HepG2 (cell line): ENCODE data around the gene PAXX. TPM values are rescaled to one million over a fixed set of nuclear protein-coding genes. Genes with fewer than 3 reads are reported as not detected.

ENCODE experiments used
- CBX5 ChIP-seq: sonication (generic); formaldehyde crosslinking; IDR thresholded peaks from 2 replicates; pipeline ENCODE4 v1.4.0; 2020; ENCODE audit warnings: missing genetic modification reagents, borderline replicate concordance
- EZH2 ChIP-seq: conservative IDR thresholded peaks from 2 replicates; pipeline ENCODE4 v1.6.1; 2012; ENCODE audit warnings: mild to moderate bottlenecking, low read depth, low read length, moderate library complexity
- FOXO4 ChIP-seq: sonication (generic); formaldehyde crosslinking; conservative IDR thresholded peaks from 2 replicates; pipeline ENCODE4 v1.8.1; 2023; ENCODE audit warnings: missing genetic modification reagents
- HOXD1 ChIP-seq: sonication (generic); formaldehyde crosslinking; IDR thresholded peaks from 2 replicates; pipeline ENCODE4 v1.5.0; 2020; ENCODE audit warnings: missing genetic modification reagents
- ISX ChIP-seq: sonication (generic); formaldehyde crosslinking; conservative IDR thresholded peaks from 2 replicates; pipeline ENCODE4 v1.5.0; 2020; ENCODE audit warnings: missing genetic modification reagents
- MAZ ChIP-seq, 2 experiments: sonication (generic) in 1 of 2; formaldehyde crosslinking in 1 of 2; IDR thresholded peaks; 2 replicates each; pipeline versions ENCODE4 v1.5.0 to v1.6.1; 2012 to 2020; ENCODE audit warnings: low read depth in 2 of 2, mild to moderate bottlenecking in 2 of 2, borderline replicate concordance in 1 of 2, improper control_type of control experiment in 1 of 2, low read length in 1 of 2, missing genetic modification reagents in 1 of 2, moderate library complexity in 1 of 2
- MBD4 ChIP-seq: IDR thresholded peaks from 2 replicates; pipeline ENCODE4 v1.6.1; 2012; ENCODE audit warnings: low read length, inconsistent platforms, borderline replicate concordance
- REL ChIP-seq: sonication (generic); formaldehyde crosslinking; conservative IDR thresholded peaks from 2 replicates; pipeline ENCODE4 v1.8.0; 2022; ENCODE audit warnings: mild to moderate bottlenecking, missing genetic modification reagents, moderate library complexity
- RFXANK ChIP-seq: IDR thresholded peaks from 2 replicates; pipeline ENCODE4 v1.6.1; 2016
- SALL1 ChIP-seq: sonication (generic); formaldehyde crosslinking; IDR thresholded peaks from 2 replicates; pipeline ENCODE4 v1.8.0; 2022; ENCODE audit warnings: mild to moderate bottlenecking, missing genetic modification reagents
- SP4 ChIP-seq: sonication (generic); formaldehyde crosslinking; IDR thresholded peaks from 2 replicates; pipeline ENCODE4 v1.8.1; 2023; ENCODE audit warnings: mild to moderate bottlenecking, missing genetic modification reagents
- TGIF2 ChIP-seq: IDR thresholded peaks from 2 replicates; pipeline ENCODE4 v1.6.1; 2016; ENCODE audit warnings: control low read depth, missing compliant biosample characterization
- ZFY ChIP-seq: sonication (generic); formaldehyde crosslinking; IDR thresholded peaks from 2 replicates; pipeline ENCODE4 v1.4.0; 2020; ENCODE audit warnings: missing genetic modification reagents
- ZNF343 ChIP-seq: sonication (generic); formaldehyde crosslinking; IDR thresholded peaks from 2 replicates; pipeline ENCODE4 v1.4.0; 2020; ENCODE audit warnings: mild to moderate bottlenecking, missing genetic modification reagents
- ZNF549 ChIP-seq: sonication (generic); formaldehyde crosslinking; IDR thresholded peaks from 2 replicates; pipeline ENCODE4 v1.5.0; 2020; ENCODE audit warnings: missing genetic modification reagents
- ZNF562 ChIP-seq: sonication (generic); formaldehyde crosslinking; IDR thresholded peaks from 2 replicates; pipeline ENCODE4 v1.8.0; 2022; ENCODE audit warnings: missing genetic modification reagents, borderline replicate concordance
- polyA plus RNA-seq, 8 experiments: library from polyadenylated mRNA; depleted of rRNA in 3 of 8; stranded (reverse) in 7 of 8; unstranded in 1 of 8; fragments of >200 nt; fragmentation: Illumina TruSeq in 4 of 8; extraction: Trizol in 4 of 8; gene quantifications; 2 replicates each; pipeline versions ENCODE4 v1.2.1 to v1.2.3, GENCODE V29; 2011 to 2016; ENCODE audit warnings: low read depth in 4 of 8, missing spikeins in 1 of 8, mixed read lengths in 1 of 8; ENCODE audit not compliant: insufficient read depth in 1 of 8
- total RNA-seq, 5 experiments: library from RNA; depleted of rRNA; stranded (reverse); fragments of >200 nt; fragmentation: Illumina TruSeq; extraction: Trizol; gene quantifications; 2 replicates each; pipeline ENCODE4 v1.2.3, GENCODE V29; 2016; ENCODE audit warnings: low read depth in 1 of 5
- TF ChIP-seq, protein P1 (sequence below): sonication (generic); formaldehyde crosslinking; IDR thresholded peaks from 2 replicates; pipeline ENCODE4 v1.4.0; 2020; ENCODE audit warnings: missing genetic modification reagents
- TF ChIP-seq, protein P2 (sequence below): sonication (generic); formaldehyde crosslinking; conservative IDR thresholded peaks from 2 replicates; pipeline ENCODE4 v1.5.0; 2020; ENCODE audit warnings: missing genetic modification reagents
- TF ChIP-seq, protein P3 (sequence below): sonication (generic); formaldehyde crosslinking; IDR thresholded peaks from 2 replicates; pipeline ENCODE4 v1.5.0; 2020; ENCODE audit warnings: missing genetic modification reagents, mild to moderate bottlenecking, borderline replicate concordance

Gene PAXX
- total and polyA plus RNA-seq, 2 of the 13 experiments (the other 11 are each of a cell fraction or from before 2014, with no cell fraction given) = 14.0 to 31.9 TPM

- TF ChIP-seq, protein P1, sequence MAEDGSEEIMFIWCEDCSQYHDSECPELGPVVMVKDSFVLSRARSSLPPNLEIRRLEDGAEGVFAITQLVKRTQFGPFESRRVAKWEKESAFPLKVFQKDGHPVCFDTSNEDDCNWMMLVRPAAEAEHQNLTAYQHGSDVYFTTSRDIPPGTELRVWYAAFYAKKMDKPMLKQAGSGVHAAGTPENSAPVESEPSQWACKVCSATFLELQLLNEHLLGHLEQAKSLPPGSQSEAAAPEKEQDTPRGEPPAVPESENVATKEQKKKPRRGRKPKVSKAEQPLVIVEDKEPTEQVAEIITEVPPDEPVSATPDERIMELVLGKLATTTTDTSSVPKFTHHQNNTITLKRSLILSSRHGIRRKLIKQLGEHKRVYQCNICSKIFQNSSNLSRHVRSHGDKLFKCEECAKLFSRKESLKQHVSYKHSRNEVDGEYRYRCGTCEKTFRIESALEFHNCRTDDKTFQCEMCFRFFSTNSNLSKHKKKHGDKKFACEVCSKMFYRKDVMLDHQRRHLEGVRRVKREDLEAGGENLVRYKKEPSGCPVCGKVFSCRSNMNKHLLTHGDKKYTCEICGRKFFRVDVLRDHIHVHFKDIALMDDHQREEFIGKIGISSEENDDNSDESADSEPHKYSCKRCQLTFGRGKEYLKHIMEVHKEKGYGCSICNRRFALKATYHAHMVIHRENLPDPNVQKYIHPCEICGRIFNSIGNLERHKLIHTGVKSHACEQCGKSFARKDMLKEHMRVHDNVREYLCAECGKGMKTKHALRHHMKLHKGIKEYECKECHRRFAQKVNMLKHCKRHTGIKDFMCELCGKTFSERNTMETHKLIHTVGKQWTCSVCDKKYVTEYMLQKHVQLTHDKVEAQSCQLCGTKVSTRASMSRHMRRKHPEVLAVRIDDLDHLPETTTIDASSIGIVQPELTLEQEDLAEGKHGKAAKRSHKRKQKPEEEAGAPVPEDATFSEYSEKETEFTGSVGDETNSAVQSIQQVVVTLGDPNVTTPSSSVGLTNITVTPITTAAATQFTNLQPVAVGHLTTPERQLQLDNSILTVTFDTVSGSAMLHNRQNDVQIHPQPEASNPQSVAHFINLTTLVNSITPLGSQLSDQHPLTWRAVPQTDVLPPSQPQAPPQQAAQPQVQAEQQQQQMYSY (CRISPR knock-in tag) = 0 out of 2 replicates have a peak, but pooled peaks have one; percentile 20
- TF ChIP-seq HOXD1 (CRISPR knock-in tag) (no peak), FOXO4 (CRISPR knock-in tag) (no peak), MBD4 (no peak), SP4 (CRISPR knock-in tag) (0 out of 2 replicates have a peak, but pooled peaks have one; percentile 12), RFXANK (CRISPR knock-in tag) (no peak), ZNF343 (CRISPR knock-in tag) (no peak; the same call in 1 of the 2 replicates), SALL1 (peak; percentile 12; the same call in 1 of the 2 replicates), EZH2 (no peak), ISX (0 out of 2 replicates have a peak, but pooled peaks have one; percentile 61), REL (CRISPR knock-in tag) (no peak), MAZ (IDR thresholded peaks at IDR 0.05; ENCODE audit: borderline replicate concordance, low read depth, low read length) (no peak), MAZ (CRISPR knock-in tag; IDR thresholded peaks at IDR 0.05; ENCODE audit: low read depth) (no peak), CBX5 (CRISPR knock-in tag) (no peak), ZNF562 (CRISPR knock-in tag) (no peak), ZNF549 (CRISPR knock-in tag) (no peak), ZFY (CRISPR knock-in tag) (no peak), TGIF2 (CRISPR knock-in tag) (no peak)
- TF ChIP-seq, protein P2, sequence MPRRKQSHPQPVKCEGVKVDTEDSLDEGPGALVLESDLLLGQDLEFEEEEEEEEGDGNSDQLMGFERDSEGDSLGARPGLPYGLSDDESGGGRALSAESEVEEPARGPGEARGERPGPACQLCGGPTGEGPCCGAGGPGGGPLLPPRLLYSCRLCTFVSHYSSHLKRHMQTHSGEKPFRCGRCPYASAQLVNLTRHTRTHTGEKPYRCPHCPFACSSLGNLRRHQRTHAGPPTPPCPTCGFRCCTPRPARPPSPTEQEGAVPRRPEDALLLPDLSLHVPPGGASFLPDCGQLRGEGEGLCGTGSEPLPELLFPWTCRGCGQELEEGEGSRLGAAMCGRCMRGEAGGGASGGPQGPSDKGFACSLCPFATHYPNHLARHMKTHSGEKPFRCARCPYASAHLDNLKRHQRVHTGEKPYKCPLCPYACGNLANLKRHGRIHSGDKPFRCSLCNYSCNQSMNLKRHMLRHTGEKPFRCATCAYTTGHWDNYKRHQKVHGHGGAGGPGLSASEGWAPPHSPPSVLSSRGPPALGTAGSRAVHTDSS (CRISPR knock-in tag) = no peak
- TF ChIP-seq, protein P3, sequence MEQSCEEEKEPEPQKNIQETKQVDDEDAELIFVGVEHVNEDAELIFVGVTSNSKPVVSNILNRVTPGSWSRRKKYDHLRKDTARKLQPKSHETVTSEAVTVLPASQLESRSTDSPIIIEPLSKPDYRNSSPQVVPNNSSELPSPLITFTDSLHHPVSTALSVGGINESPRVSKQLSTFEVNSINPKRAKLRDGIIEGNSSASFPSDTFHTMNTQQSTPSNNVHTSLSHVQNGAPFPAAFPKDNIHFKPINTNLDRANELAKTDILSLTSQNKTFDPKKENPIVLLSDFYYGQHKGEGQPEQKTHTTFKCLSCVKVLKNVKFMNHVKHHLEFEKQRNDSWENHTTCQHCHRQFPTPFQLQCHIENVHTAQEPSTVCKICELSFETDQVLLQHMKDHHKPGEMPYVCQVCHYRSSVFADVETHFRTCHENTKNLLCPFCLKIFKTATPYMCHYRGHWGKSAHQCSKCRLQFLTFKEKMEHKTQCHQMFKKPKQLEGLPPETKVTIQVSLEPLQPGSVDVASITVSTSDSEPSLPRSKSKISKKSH (CRISPR knock-in tag) = peak; percentile 9; the same call in 1 of the 2 replicates
Measured at GRCh38 chr9:136943291-136944211, 48.7 kb upstream of the PAXX start (continued).
